ENCODE data around the gene PLAGL1.

DNA sequence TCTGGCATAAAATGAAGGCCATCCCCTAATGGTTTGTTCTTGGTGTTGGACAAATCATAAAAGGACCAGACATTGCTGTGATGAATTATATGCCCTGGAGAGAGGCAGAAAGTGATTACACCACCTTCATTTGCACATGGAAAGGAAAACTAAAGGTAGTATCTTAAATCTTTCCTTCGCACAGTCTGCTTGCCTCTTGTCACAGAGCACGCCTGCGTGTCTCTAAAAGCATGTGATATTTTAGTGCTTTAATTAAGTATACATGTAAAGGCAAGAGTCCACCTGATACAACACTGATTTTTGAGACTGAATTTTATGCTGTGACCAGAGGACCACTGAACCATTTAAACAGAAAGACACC lies 28.8 kb upstream of the PLAGL1 start:
- TF ChIP-seq POLR2A (IDR thresholded peaks at IDR 0.05; ENCODE audit: low read depth, low read length) (no peak), TAF1 (IDR thresholded peaks at IDR 0.05; ENCODE audit: borderline replicate concordance, low read depth, low read length) (no peak)
